Measurements from ENCODE around the gene FOXA3. TPM values are rescaled to one million over a fixed set of nuclear protein-coding genes. Genes with fewer than 3 reads are reported as not detected.

Gene FOXA3
- total and polyA plus RNA-seq, 2 experiments from 2014 or later = 11.1 to 17.5 TPM

GRCh38 chr19:45825917-45826893 is 37.9 kb upstream of the FOXA3 start:
- Histone ChIP-seq H3K27ac (ENCODE audit: low read depth) (no peak overlapping the region), H3K9me2 (ENCODE audit: insufficient read depth) (no peaks in the 10 kb centered on the region), H3K4me2 (no peak overlapping the region), H3K27me3 (ENCODE audit: insufficient read depth) (no peaks in the 10 kb centered on the region), H3K4me1 (ENCODE audit: insufficient read depth) (no peaks in the 10 kb centered on the region), H2AFZ (no peak overlapping the region), H3K36me3 (ENCODE audit: insufficient read depth) (peaks cover 8% of the 10 kb centered on the region), H3K4me3 (no peak overlapping the region), H3F3A (replicated peaks; ENCODE audit: low read depth) (peaks cover 6% of the 10 kb centered on the region; the same call in 1 of the 2 replicates), H3K79me2 (replicated peaks; ENCODE audit: insufficient read depth) (no peaks in the 10 kb centered on the region), H4K20me1 (replicated peaks; ENCODE audit: insufficient read depth) (no peaks in the 10 kb centered on the region; the same call in 1 of the 2 replicates)
- DNase-seq (ENCODE audit: low spot score) = no peak
- Mint-ChIP-seq H3K4me3 (no peak overlapping the region), H3K27me3 (ENCODE audit: insufficient read depth, low read depth, poor library complexity) (peaks cover 15% of the 10 kb centered on the region), H3K9me3 (no peaks in the 10 kb centered on the region), H3K36me3 (ENCODE audit: low read depth) (peaks cover 87% of the 10 kb centered on the region), H3K27ac (no peak overlapping the region), H3K4me1 (peaks cover 5% of the 10 kb centered on the region)
- ATAC-seq = no peak
- TF ChIP-seq EZH2 (IDR thresholded peaks at IDR 0.05; ENCODE audit: low read depth, unreplicated experiment) = no peak
- no peak; the same call in 1 of the 2 replicates for TF ChIP-seq POLR2AphosphoS5 (IDR thresholded peaks at IDR 0.05; ENCODE audit: low read depth)
- no peak for TF ChIP-seq EZH2phosphoT487 (IDR thresholded peaks at IDR 0.05; ENCODE audit: unreplicated experiment)
- TF ChIP-seq JUNB (IDR thresholded peaks at IDR 0.05; ENCODE audit: unreplicated experiment) = no peak
- TF ChIP-seq ZNF114 (CRISPR knock-in tag; IDR thresholded peaks at IDR 0.05) = no peak
- TF ChIP-seq, protein P1, sequence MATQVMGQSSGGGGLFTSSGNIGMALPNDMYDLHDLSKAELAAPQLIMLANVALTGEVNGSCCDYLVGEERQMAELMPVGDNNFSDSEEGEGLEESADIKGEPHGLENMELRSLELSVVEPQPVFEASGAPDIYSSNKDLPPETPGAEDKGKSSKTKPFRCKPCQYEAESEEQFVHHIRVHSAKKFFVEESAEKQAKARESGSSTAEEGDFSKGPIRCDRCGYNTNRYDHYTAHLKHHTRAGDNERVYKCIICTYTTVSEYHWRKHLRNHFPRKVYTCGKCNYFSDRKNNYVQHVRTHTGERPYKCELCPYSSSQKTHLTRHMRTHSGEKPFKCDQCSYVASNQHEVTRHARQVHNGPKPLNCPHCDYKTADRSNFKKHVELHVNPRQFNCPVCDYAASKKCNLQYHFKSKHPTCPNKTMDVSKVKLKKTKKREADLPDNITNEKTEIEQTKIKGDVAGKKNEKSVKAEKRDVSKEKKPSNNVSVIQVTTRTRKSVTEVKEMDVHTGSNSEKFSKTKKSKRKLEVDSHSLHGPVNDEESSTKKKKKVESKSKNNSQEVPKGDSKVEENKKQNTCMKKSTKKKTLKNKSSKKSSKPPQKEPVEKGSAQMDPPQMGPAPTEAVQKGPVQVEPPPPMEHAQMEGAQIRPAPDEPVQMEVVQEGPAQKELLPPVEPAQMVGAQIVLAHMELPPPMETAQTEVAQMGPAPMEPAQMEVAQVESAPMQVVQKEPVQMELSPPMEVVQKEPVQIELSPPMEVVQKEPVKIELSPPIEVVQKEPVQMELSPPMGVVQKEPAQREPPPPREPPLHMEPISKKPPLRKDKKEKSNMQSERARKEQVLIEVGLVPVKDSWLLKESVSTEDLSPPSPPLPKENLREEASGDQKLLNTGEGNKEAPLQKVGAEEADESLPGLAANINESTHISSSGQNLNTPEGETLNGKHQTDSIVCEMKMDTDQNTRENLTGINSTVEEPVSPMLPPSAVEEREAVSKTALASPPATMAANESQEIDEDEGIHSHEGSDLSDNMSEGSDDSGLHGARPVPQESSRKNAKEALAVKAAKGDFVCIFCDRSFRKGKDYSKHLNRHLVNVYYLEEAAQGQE (IDR thresholded peaks at IDR 0.05; ENCODE audit: unreplicated experiment) = no peak
- no peak for TF ChIP-seq NANOG (IDR thresholded peaks at IDR 0.05; ENCODE audit: borderline replicate concordance)
- TF ChIP-seq, protein P2, sequence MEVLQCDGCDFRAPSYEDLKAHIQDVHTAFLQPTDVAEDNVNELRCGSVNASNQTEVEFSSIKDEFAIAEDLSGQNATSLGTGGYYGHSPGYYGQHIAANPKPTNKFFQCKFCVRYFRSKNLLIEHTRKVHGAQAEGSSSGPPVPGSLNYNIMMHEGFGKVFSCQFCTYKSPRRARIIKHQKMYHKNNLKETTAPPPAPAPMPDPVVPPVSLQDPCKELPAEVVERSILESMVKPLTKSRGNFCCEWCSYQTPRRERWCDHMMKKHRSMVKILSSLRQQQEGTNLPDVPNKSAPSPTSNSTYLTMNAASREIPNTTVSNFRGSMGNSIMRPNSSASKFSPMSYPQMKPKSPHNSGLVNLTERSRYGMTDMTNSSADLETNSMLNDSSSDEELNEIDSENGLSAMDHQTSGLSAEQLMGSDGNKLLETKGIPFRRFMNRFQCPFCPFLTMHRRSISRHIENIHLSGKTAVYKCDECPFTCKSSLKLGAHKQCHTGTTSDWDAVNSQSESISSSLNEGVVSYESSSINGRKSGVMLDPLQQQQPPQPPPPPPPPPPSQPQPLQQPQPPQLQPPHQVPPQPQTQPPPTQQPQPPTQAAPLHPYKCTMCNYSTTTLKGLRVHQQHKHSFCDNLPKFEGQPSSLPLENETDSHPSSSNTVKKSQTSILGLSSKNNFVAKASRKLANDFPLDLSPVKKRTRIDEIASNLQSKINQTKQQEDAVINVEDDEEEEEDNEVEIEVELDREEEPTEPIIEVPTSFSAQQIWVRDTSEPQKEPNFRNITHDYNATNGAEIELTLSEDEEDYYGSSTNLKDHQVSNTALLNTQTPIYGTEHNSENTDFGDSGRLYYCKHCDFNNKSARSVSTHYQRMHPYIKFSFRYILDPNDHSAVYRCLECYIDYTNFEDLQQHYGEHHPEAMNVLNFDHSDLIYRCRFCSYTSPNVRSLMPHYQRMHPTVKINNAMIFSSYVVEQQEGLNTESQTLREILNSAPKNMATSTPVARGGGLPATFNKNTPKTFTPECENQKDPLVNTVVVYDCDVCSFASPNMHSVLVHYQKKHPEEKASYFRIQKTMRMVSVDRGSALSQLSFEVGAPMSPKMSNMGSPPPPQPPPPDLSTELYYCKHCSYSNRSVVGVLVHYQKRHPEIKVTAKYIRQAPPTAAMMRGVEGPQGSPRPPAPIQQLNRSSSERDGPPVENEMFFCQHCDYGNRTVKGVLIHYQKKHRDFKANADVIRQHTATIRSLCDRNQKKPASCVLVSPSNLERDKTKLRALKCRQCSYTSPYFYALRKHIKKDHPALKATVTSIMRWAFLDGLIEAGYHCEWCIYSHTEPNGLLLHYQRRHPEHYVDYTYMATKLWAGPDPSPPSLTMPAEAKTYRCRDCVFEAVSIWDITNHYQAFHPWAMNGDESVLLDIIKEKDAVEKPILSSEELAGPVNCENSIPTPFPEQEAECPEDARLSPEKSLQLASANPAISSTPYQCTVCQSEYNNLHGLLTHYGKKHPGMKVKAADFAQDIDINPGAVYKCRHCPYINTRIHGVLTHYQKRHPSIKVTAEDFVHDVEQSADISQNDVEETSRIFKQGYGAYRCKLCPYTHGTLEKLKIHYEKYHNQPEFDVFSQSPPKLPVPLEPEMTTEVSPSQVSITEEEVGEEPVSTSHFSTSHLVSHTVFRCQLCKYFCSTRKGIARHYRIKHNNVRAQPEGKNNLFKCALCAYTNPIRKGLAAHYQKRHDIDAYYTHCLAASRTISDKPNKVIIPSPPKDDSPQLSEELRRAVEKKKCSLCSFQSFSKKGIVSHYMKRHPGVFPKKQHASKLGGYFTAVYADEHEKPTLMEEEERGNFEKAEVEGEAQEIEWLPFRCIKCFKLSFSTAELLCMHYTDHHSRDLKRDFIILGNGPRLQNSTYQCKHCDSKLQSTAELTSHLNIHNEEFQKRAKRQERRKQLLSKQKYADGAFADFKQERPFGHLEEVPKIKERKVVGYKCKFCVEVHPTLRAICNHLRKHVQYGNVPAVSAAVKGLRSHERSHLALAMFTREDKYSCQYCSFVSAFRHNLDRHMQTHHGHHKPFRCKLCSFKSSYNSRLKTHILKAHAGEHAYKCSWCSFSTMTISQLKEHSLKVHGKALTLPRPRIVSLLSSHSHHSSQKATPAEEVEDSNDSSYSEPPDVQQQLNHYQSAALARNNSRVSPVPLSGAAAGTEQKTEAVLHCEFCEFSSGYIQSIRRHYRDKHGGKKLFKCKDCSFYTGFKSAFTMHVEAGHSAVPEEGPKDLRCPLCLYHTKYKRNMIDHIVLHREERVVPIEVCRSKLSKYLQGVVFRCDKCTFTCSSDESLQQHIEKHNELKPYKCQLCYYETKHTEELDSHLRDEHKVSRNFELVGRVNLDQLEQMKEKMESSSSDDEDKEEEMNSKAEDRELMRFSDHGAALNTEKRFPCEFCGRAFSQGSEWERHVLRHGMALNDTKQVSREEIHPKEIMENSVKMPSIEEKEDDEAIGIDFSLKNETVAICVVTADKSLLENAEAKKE (CRISPR knock-in tag; IDR thresholded peaks at IDR 0.05) = no peak
